Measurements from ENCODE around the gene CLASRP.

DNA sequence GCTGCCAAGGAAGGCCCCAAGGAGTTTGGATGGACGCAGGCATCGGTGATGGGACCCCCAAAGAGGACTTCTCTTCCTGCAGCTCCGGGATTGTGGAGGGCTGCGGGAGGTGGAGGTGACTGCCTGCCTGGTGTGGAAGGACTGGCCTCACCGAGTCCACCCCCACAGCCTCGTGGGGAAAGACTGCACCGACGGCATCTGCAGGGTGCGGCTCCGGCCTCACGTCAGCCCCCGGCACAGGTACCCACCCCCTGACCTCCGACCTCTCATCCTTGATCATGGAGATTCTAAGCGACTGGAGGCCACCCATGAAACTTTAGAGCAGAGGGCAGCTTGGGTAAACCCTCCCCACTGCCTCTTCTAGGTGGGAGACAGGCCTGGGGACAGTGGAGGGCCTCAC is 16.9 kb upstream of the CLASRP start:
- no peak for TF ChIP-seq TEAD1 (CRISPR knock-in tag; IDR thresholded peaks at IDR 0.05)
- TF ChIP-seq, protein P1, sequence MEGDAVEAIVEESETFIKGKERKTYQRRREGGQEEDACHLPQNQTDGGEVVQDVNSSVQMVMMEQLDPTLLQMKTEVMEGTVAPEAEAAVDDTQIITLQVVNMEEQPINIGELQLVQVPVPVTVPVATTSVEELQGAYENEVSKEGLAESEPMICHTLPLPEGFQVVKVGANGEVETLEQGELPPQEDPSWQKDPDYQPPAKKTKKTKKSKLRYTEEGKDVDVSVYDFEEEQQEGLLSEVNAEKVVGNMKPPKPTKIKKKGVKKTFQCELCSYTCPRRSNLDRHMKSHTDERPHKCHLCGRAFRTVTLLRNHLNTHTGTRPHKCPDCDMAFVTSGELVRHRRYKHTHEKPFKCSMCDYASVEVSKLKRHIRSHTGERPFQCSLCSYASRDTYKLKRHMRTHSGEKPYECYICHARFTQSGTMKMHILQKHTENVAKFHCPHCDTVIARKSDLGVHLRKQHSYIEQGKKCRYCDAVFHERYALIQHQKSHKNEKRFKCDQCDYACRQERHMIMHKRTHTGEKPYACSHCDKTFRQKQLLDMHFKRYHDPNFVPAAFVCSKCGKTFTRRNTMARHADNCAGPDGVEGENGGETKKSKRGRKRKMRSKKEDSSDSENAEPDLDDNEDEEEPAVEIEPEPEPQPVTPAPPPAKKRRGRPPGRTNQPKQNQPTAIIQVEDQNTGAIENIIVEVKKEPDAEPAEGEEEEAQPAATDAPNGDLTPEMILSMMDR (IDR thresholded peaks at IDR 0.05) = no peak
- TF ChIP-seq, protein P2, sequence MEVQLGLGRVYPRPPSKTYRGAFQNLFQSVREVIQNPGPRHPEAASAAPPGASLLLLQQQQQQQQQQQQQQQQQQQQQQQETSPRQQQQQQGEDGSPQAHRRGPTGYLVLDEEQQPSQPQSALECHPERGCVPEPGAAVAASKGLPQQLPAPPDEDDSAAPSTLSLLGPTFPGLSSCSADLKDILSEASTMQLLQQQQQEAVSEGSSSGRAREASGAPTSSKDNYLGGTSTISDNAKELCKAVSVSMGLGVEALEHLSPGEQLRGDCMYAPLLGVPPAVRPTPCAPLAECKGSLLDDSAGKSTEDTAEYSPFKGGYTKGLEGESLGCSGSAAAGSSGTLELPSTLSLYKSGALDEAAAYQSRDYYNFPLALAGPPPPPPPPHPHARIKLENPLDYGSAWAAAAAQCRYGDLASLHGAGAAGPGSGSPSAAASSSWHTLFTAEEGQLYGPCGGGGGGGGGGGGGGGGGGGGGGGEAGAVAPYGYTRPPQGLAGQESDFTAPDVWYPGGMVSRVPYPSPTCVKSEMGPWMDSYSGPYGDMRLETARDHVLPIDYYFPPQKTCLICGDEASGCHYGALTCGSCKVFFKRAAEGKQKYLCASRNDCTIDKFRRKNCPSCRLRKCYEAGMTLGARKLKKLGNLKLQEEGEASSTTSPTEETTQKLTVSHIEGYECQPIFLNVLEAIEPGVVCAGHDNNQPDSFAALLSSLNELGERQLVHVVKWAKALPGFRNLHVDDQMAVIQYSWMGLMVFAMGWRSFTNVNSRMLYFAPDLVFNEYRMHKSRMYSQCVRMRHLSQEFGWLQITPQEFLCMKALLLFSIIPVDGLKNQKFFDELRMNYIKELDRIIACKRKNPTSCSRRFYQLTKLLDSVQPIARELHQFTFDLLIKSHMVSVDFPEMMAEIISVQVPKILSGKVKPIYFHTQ (CRISPR knock-in tag; IDR thresholded peaks at IDR 0.05) = no peak
